IgD-negative memory B cell (primary cell): ENCODE data around the gene SLFN14. TPM values are rescaled to one million over a fixed set of nuclear protein-coding genes. Genes with fewer than 3 reads are reported as not detected.

Experiments used
- H3K27ac Mint-ChIP-seq, 3 donors: one replicate each; pipeline ENCODE4 v1.8.0; 2020 to 2022; ENCODE audit warnings: mild to moderate bottlenecking in 3 of 3, mixed read lengths in 3 of 3, moderate library complexity in 1 of 3
- H3K27me3 Mint-ChIP-seq: one replicate; pipeline ENCODE4 v1.8.0; 2021; ENCODE audit warnings: mixed read lengths
- H3K36me3 Mint-ChIP-seq: one replicate; pipeline ENCODE4 v1.8.0; 2020; ENCODE audit warnings: mild to moderate bottlenecking, mixed read lengths
- H3K4me1 Mint-ChIP-seq, 3 donors: one replicate each; pipeline ENCODE4 v1.8.0; 2020 to 2022; ENCODE audit warnings: mixed read lengths in 3 of 3, mild to moderate bottlenecking in 1 of 3
- H3K4me3 Mint-ChIP-seq, 4 donors: one replicate each; pipeline ENCODE4 v1.8.0; 2020 to 2022; ENCODE audit warnings: mild to moderate bottlenecking in 4 of 4, mixed read lengths in 4 of 4, moderate library complexity in 3 of 4
- H3K9me3 Mint-ChIP-seq, 3 donors: one replicate each; pipeline ENCODE4 v1.8.0; 2020 to 2021; ENCODE audit warnings: mixed read lengths in 3 of 3, mild to moderate bottlenecking in 1 of 3
- polyA plus RNA-seq: library from polyadenylated mRNA; unstranded; fragments of 300-500 nt; fragmentation: Illumina TruSeq; gene quantifications from one replicate; pipeline ENCODE4 v1.2.3, GENCODE V29; 2021

The SLFN14 gene
- not detected for polyA plus RNA-seq

GRCh38 chr17:35560703-35561102, at the start of gene SLFN14:
TSS of gene SLFN14 (minus strand) at chr17:35560819. CDS start at chr17:35558062, 2,757 bp downstream.
- Mint-ChIP-seq H3K27me3 (peaks cover 24% of the 10 kb centered on the region), H3K4me3 (no peak within 1 kb of the TSS), H3K36me3 (no peaks in the 10 kb centered on the region), H3K4me1 (no peaks in the 10 kb centered on the region), H3K9me3 (no peaks in the 10 kb centered on the region), H3K27ac (no peak within 1 kb of the TSS)

GRCh38 chr17:35609831-35610230, 49.2 kb upstream of the SLFN14 start:
- Mint-ChIP-seq H3K9me3 (no peaks in the 10 kb centered on the region), H3K27me3 (no peaks in the 10 kb centered on the region), H3K4me3 (no peak overlapping the region), H3K4me1 (no peaks in the 10 kb centered on the region), H3K27ac (no peak overlapping the region), H3K36me3 (peaks cover 3% of the 10 kb centered on the region)

- no peaks in the 10 kb centered on the region for H3K9me3 Mint-ChIP-seq
- no peak overlapping the region for H3K4me3 Mint-ChIP-seq
- no peaks in the 10 kb centered on the region for H3K27me3 Mint-ChIP-seq
- no peak overlapping the region for H3K27ac Mint-ChIP-seq
- peaks cover 3% of the 10 kb centered on the region for H3K36me3 Mint-ChIP-seq
- no peaks in the 10 kb centered on the region for H3K4me1 Mint-ChIP-seq
These were observed 46.7 kb upstream of the SLFN14 start for GRCh38 chr17:35607239-35607847.

- Mint-ChIP-seq H3K9me3 (no peaks in the 10 kb centered on the region), H3K36me3 (no peaks in the 10 kb centered on the region), H3K27me3 (no peaks in the 10 kb centered on the region), H3K4me3 (no peak overlapping the region), H3K27ac (no peak overlapping the region), H3K4me1 (no peaks in the 10 kb centered on the region)
These were observed 45.1 kb upstream of the SLFN14 start for GRCh38 chr17:35605678-35606077.

- H3K27me3 Mint-ChIP-seq = no peaks in the 10 kb centered on the region
- no peak overlapping the region for H3K4me3 Mint-ChIP-seq
- H3K36me3 Mint-ChIP-seq = no peaks in the 10 kb centered on the region
- H3K9me3 Mint-ChIP-seq = no peaks in the 10 kb centered on the region
- H3K27ac Mint-ChIP-seq = no peak overlapping the region
- H3K4me1 Mint-ChIP-seq = no peaks in the 10 kb centered on the region
These were observed 43.1 kb upstream of the SLFN14 start for GRCh38 chr17:35603674-35604073.

GRCh38 chr17:35597604-35598003, 37.0 kb upstream of the SLFN14 start:
- H3K27ac Mint-ChIP-seq = no peak overlapping the region
- H3K36me3 Mint-ChIP-seq = peaks cover 2% of the 10 kb centered on the region
- H3K9me3 Mint-ChIP-seq = no peaks in the 10 kb centered on the region
- H3K27me3 Mint-ChIP-seq = no peaks in the 10 kb centered on the region
- peaks cover 0 to 4% (median 4%) of the 10 kb centered on the region in 3 donors for H3K4me1 Mint-ChIP-seq
- no peak overlapping the region for H3K4me3 Mint-ChIP-seq

- no peaks in the 10 kb centered on the region for H3K9me3 Mint-ChIP-seq
- no peak overlapping the region for H3K27ac Mint-ChIP-seq
- H3K4me1 Mint-ChIP-seq = peaks cover 0 to 5% (median 4%) of the 10 kb centered on the region in 3 donors
- H3K27me3 Mint-ChIP-seq = no peaks in the 10 kb centered on the region
- H3K4me3 Mint-ChIP-seq = peak overlapping the region in 1 of 4 donors; percentile 40
- peaks cover 2% of the 10 kb centered on the region for H3K36me3 Mint-ChIP-seq
These were observed 36.1 kb upstream of the SLFN14 start for GRCh38 chr17:35596530-35597233.

GRCh38 chr17:35596072-35596471, 35.5 kb upstream of the SLFN14 start:
- Mint-ChIP-seq H3K4me1 (peaks cover 0 to 5% (median 4%) of the 10 kb centered on the region in 3 donors), H3K27me3 (no peaks in the 10 kb centered on the region), H3K9me3 (no peaks in the 10 kb centered on the region), H3K27ac (no peak overlapping the region), H3K4me3 (no peak overlapping the region), H3K36me3 (peaks cover 2% of the 10 kb centered on the region)

- peak overlapping the region; percentile 89 to 99 (median 98) for H3K4me3 Mint-ChIP-seq
- H3K4me1 Mint-ChIP-seq = peaks cover 15 to 30% (median 27%) of the 10 kb centered on the region in 3 donors
- peaks cover 2% of the 10 kb centered on the region for H3K27me3 Mint-ChIP-seq
- peaks cover 4% of the 10 kb centered on the region for H3K36me3 Mint-ChIP-seq
- peak overlapping the region; percentile 3 to 98 (median 83) for H3K27ac Mint-ChIP-seq
- H3K9me3 Mint-ChIP-seq = no peaks in the 10 kb centered on the region
These were observed 27.7 kb upstream of the SLFN14 start for GRCh38 chr17:35588196-35588920.

GRCh38 chr17:35587074-35587961, 26.7 kb upstream of the SLFN14 start, which contains the start of gene AP2B1:
TSS of gene AP2B1 (plus strand) at chr17:35587322. CDS start at chr17:35594031, 6,709 bp downstream.
- Mint-ChIP-seq H3K4me1 (peaks cover 15 to 30% (median 27%) of the 10 kb centered on the region in 3 donors), H3K27ac (peak within 1 kb of the TSS; percentile 83 to 98 (median 98)), H3K9me3 (no peaks in the 10 kb centered on the region), H3K4me3 (peak within 1 kb of the TSS; percentile 89 to 99 (median 98)), H3K36me3 (peaks cover 6% of the 10 kb centered on the region), H3K27me3 (peaks cover 2% of the 10 kb centered on the region)

- peak overlapping the region; percentile 89 to 99 (median 98) for H3K4me3 Mint-ChIP-seq
- peaks cover 15 to 29% (median 27%) of the 10 kb centered on the region in 3 donors for H3K4me1 Mint-ChIP-seq
- peaks cover 2% of the 10 kb centered on the region for H3K27me3 Mint-ChIP-seq
- H3K36me3 Mint-ChIP-seq = peaks cover 6% of the 10 kb centered on the region
- H3K9me3 Mint-ChIP-seq = no peaks in the 10 kb centered on the region
- H3K27ac Mint-ChIP-seq = peak overlapping the region; percentile 83 to 98 (median 98)
These were observed 26.0 kb upstream of the SLFN14 start for GRCh38 chr17:35586569-35587073.

- Mint-ChIP-seq H3K4me3 (peak overlapping the region in 1 of 4 donors; percentile 7), H3K27ac (peak overlapping the region in 1 of 3 donors; percentile 15)
These were observed 23.4 kb upstream of the SLFN14 start for GRCh38 chr17:35584061-35584460.

GRCh38 chr17:35578929-35579432, 18.4 kb upstream of the SLFN14 start:
- Mint-ChIP-seq H3K4me3 (peak overlapping the region; percentile 93 to 100 (median 100)), H3K4me1 (peaks cover 16 to 20% (median 19%) of the 10 kb centered on the region in 3 donors), H3K36me3 (peaks cover 5% of the 10 kb centered on the region), H3K27ac (peak overlapping the region; percentile 98 to 99 (median 98)), H3K9me3 (no peaks in the 10 kb centered on the region), H3K27me3 (peaks cover 2% of the 10 kb centered on the region)

More at GRCh38 chr17:35584061-35584460, 23.4 kb upstream of the SLFN14 start:
- peaks cover 6% of the 10 kb centered on the region for H3K36me3 Mint-ChIP-seq
- no peaks in the 10 kb centered on the region for H3K9me3 Mint-ChIP-seq
- peaks cover 13 to 25% (median 15%) of the 10 kb centered on the region in 3 donors for H3K4me1 Mint-ChIP-seq
- peaks cover 2% of the 10 kb centered on the region for H3K27me3 Mint-ChIP-seq
